T-helper 2 cell (primary cell): ENCODE results near the gene SIPA1L3.
A peak's percentile ranks its signal among the peaks of the same experiment; 100 is the strongest.

ENCODE experiments used
- DNase-seq, 5 experiments: peaks; one replicate each; pipeline versions ENCODE4 v3.0.0 to v3.0.0-alpha.2; 2012 to 2022

Gene SIPA1L3

DNA sequence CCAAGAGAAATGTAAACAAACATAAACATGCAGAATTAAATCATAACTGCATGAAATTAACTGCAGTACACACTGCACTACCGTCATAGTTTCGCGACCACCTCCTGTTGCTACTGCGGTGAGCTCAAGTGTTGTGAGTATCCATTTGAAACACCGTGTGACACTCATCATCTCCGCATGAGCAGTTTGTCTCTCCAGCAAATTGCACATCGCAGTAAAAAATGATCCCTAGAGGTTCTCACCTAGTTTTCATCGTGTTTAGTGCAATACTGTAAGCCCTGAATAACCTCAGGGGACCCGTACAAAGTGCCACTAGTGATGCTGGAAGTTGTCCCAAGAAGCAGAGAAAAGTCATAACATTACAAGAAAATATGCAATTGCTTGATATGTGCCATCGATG lies 169.3 kb downstream of the SIPA1L3 start:
- DNase-seq, result no peak

GRCh38 chr19:38078302-38078930 lies 171.4 kb downstream of the SIPA1L3 start:
- DNase-seq, result no peak

GRCh38 chr19:38079926-38080380 lies 172.9 kb downstream of the SIPA1L3 start:
- DNase-seq, result peak in 1 of 5 experiments; percentile 17

DNA sequence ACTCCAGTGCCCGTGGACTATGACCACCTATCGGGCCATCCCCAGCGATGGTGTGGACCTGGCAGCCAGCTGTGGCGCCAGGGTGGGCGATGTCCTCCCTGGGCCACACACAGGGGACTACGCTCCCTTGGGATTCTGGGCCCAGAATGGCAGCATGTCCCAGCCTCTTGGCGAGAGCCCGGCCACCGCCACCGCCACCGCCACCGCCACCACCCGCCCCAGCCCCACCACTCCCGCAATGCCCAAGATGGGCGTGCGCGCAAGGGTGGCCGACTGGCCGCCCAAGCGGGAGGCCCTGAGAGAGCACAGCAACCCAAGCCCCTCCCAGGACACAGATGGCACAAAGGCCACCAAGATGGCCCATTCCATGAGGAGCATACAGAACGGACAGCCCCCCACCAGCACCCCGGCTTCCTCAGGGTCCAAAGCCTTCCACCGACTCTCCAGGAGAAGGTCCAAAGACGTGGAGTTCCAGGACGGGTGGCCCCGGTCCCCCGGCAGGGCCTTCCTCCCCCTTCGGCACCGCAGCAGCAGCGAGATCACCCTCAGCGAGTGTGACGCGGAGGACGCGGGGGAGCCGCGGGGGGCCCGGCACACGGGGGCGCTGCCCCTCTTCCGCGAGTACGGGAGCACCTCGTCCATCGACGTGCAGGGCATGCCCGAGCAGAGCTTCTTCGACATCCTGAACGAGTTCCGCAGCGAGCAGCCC lies 174.7 kb downstream of the SIPA1L3 start:
- no peak for DNase-seq

DNA sequence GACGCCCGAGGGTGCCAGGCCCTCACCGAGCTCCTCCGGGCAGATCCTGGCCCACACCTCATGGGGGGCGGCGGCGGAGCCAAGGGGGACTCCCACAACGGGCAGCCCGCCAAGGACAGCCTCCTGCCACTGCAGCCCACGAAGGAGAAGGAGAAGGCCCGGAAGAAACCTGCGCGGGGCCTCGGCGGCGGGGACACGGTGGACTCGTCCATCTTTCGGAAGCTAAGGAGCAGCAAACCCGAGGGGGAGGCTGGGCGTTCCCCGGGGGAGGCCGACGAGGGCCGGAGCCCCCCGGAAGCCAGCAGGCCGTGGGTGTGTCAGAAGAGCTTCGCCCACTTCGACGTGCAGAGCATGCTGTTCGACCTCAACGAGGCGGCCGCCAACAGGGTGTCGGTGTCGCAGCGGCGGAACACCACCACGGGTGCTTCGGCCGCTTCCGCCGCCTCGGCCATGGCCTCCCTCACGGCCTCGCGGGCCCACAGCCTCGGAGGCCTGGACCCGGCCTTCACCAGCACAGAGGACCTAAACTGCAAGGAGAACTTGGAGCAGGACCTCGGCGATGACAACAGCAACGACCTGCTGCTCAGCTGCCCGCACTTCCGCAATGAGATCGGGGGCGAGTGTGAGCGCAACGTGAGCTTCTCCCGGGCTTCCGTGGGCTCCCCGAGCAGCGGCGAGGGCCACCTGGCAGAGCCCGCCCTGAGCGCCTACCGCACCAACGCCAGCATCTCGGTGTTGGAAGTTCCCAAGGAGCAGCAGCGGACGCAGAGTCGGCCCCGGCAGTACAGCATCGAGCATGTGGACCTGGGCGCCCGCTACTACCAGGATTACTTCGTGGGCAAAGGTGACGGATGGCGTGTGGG lies 175.5 kb downstream of the SIPA1L3 start:
- DNase-seq, result no peak

GRCh38 chr19:38084196-38084595 lies 177.2 kb downstream of the SIPA1L3 start:
- no peak for DNase-seq

- no peak for DNase-seq
Measured at GRCh38 chr19:38089440-38089839, 182.4 kb downstream of the SIPA1L3 start.

DNA sequence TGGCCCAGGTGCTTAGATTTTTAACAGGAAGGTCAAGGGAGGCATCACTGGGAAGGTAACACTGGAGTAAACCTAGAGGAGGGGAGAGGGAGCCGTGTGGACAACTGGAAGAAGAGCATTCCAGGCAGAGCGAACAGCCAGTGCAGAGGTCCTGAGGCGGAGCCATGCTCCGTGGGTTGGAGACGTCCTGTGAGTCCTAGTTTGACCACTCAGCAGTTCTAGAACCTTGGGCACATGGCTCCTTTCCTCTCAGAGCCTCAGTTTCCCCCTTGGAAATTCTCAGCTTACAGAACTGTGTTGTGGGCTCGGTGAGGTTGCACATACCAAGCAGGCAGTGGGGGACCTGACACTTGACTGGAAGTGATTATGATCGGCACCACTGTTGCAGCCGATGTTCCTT lies 186.1 kb downstream of the SIPA1L3 start:
- no peak for DNase-seq

DNA sequence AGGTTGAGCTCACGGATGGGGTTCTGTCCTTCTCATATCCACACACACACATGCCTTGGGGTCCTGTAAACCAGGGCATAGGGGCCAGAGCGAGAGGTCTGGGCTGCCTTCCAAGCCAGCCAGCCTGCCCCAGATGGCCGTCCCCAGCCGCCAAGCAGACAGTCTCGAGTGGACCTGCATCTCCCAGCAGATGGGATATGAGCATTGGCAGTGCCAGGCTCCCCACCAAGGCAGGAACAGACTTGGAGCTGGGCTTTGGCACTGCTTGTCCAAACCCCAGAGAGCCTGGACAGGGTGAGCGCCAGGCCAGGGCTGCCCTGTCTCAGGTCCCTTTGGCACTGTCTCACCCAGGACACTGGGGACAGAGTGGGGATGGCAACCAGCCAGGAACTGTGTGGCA lies 186.6 kb downstream of the SIPA1L3 start:
- DNase-seq, result no peak

DNA sequence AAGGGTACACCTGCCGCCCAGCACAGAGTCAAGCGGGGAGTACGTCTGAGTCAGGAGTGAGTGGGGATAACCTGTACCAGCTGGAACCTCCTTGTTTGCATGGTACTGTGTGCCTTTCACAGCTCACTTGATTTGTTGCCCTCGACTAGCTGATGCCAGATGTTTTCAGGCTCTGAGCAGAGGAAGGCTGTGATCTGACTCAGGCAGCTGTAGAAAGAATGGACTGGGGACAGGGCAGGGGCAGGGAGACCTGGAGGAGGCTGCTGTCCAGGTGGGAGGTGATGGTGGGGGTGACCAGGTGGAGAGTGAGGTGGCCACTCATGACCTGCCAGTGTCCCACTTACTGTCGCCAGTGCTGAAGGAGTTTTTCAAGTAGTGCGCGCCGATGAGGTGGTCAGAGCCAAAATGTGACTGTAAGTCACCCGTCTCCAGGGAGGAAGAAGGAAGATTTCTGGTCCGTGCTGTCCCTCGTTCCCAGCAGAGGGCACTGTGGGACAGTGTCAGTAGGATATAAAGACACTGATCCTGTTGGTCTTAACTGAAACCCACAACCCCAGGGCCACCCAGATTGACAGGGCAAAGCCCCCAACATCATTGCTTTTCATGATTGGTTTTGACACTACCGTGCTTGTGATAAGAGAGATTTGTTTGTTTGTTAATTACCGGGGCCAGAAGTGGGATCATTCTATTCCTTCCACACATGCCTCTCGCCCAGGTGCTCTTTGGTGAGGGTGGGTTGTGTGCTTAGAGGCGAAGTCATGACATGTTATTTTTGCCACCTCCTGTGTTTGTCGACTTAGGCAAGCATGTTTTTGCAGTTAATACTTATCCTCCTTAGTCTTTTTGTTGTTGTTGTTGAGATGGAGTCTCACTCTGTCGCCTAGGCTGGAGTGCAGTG lies 188.7 kb downstream of the SIPA1L3 start:
- peak in 3 of 5 experiments; percentile 15 to 55 (median 32) for DNase-seq

GRCh38 chr19:38099966-38100365 lies 193.0 kb downstream of the SIPA1L3 start:
- DNase-seq, result no peak

- DNase-seq, result no peak
Measured at GRCh38 chr19:38100589-38100988, 193.6 kb downstream of the SIPA1L3 start.

GRCh38 chr19:38101723-38102122 lies 194.7 kb downstream of the SIPA1L3 start:
- no peak for DNase-seq

DNA sequence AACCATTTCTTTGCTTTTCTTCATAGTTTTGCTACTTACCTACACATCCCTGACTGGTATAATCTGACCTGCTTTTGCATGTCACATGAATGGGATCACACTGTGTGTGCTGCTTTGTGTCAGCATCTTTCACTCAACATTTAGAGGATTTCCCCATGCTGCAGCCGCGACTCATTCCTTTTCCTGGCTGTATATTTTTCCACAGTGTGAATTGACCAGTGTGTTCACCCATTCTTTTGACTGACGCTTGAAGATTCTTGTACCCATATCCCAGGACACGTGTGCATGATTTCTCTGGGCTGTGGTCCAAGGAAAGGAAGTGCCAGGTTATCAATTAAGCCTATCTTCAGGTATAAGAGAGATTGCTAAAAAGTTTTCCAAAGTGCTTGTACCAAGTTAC lies 198.6 kb downstream of the SIPA1L3 start:
- no peak for DNase-seq

GRCh38 chr19:38107129-38107528 lies 200.1 kb downstream of the SIPA1L3 start:
- no peak for DNase-seq

DNA sequence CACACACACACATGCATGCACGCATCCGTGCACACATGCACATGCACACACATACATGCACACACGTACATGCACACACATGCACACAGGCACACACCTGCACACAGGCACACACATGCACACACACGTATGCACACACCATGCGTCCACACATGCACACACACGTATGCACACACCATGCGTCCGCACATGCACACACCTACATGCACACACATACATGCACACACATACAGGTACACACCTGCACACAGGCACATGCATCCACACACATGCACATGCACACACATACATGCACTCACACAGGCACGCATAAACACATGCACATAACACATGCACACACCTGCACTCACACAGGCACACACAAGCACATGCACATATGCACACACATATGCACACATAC lies 204.9 kb downstream of the SIPA1L3 start:
- no peak for DNase-seq

DNA sequence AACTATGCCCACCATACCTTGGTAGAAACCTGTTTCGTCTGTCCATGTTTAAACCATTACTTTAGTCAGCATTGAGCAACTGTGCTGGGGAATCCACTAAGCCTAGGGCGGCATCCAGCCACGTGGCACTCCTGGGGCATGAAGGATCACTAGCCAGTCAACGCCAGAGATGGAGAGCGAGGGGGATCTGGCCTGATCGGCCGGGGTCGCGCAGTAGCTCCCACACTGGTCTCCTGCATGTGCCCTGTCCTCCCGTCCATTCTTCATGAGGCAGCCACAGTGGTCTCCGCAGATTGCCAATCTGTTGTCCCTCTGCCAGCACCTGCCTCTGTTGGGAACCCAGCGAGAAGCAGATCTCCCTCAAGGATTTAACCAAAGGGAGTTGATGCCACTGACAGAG lies 207.6 kb downstream of the SIPA1L3 start:
- DNase-seq, result no peak

DNA sequence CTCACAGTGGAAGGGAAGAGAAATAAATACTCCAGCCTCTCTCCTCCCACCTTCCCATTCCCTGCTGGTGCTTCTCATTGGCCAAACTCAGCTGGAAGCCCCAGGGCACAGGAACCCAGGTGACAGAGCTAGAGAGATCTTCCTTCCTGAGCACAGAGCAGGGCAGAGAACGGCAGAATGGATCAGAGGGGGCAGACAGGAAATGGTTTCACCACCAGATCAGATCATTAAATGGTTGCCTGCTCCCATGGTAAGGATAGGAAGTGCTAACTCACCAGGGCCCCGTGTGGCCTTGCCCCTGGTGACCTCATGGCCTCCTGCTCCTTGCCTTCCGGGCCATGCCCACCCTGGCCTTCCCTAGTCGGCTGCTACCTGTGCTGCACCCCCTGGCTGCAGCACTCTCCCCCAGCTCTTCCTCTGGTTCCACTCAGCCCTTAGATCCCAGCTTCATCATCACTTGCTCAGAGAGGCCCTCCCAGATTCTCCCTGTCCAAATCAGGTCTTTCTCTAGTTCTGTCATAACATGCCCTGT lies 208.3 kb downstream of the SIPA1L3 start:
- peak in 1 of 5 experiments; percentile 35 for DNase-seq

GRCh38 chr19:38118176-38118575 lies 211.2 kb downstream of the SIPA1L3 start:
- no peak for DNase-seq

- no peak for DNase-seq
Measured at GRCh38 chr19:38120471-38121025, 213.5 kb downstream of the SIPA1L3 start.

- no peak for DNase-seq
Measured at GRCh38 chr19:38122402-38123093, 215.5 kb downstream of the SIPA1L3 start.
